Vagina (tissue), 2 donors: ENCODE data around the gene KRTAP10-10.
"Not testable (repeated sequence)": the region's sequence is repeated elsewhere in the genome, so short reads cannot be mapped to it uniquely, and the experiment has no call there.

ENCODE experiments used
- CTCF ChIP-seq, 3 experiments: fragments of 450-650 bp in 2 of 3; fragments of 200-600 bp in 1 of 3; sonication (generic) in 1 of 3; IDR thresholded peaks; one replicate each; pipeline ENCODE4 v1.5.1; 2017 to 2019; ENCODE audit warnings: antibody characterized with exemption in 3 of 3, mild to moderate bottlenecking in 2 of 3, moderate library complexity in 2 of 3
- POLR2A ChIP-seq, 2 donors: fragments of 450-650 bp; IDR thresholded peaks; one replicate each; pipeline ENCODE4 v1.6.1; 2017; ENCODE audit warnings: antibody characterized with exemption in 2 of 2, mild to moderate bottlenecking in 2 of 2, moderate library complexity in 2 of 2

- TF ChIP-seq CTCF, POLR2A (IDR thresholded peaks at IDR 0.05): not testable (repeated sequence)
Measured at GRCh38 chr21:44601091-44601490, 36.1 kb upstream of the KRTAP10-10 start.
